DMS 273 treated with DMSO at 0.1 percent for 48 hours (cell line): ENCODE results near the gene RCC2.
"Not testable (repeated sequence)": the region's sequence is repeated elsewhere in the genome, so short reads cannot be mapped to it uniquely, and the experiment has no call there.

Experiments used
- DNase-seq: peaks from one replicate; lab custom pipeline; 2025; lab: John Stamatoyannopoulos, UW

The RCC2 gene

GRCh38 chr1:17439250-17440073, at the start of gene RCC2:
Gene RCC2 (minus strand): TSS chr1:17439677. CDS start chr1:17438514, 1,163 bp downstream.
- DNase-seq: peak; percentile 50

DNA sequence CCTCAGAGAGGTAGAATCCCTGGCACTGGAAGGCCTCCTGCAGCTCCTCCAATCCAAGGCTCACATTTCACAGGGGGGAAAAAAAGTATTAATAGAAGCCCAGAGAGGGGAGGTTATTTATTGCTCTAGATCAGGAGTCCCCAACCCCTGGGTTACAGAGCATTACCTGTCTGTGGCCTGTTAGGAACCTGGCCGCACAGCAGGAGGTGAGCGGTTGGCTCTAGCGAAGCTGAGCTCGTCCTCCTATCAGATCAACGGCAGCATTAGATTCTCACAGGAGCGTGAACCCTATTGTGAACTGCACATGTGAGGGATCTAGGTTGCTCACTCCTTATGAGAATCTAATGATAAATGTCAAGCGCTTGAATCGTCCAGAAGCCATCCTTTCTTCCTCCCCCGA, 46.8 kb upstream of the RCC2 start:
- DNase-seq: no peak

DNA sequence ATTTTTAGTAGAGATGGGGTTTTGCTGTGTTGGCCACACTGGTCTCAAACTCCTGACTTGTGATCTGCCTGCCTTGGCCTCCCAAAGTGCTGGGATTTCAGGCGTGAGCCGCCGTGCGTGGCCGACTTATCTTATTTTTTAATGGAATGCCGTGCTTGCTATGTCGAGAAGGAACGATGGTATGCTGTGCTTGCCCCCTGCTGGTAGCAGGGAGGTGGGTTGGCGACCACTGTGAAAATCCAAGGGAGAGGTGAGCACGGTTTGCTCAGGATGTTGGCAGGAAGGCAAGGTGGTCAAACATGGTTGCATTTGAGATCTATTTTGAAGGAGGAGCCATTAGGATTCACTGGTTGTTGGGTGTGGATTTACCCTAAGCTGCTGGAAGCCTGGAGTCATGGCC, 45.8 kb upstream of the RCC2 start:
- DNase-seq: no peak

GRCh38 chr1:17481981-17482380, 42.5 kb upstream of the RCC2 start:
- not testable (repeated sequence) for DNase-seq

GRCh38 chr1:17480846-17481245, 41.4 kb upstream of the RCC2 start:
- no peak for DNase-seq

DNA sequence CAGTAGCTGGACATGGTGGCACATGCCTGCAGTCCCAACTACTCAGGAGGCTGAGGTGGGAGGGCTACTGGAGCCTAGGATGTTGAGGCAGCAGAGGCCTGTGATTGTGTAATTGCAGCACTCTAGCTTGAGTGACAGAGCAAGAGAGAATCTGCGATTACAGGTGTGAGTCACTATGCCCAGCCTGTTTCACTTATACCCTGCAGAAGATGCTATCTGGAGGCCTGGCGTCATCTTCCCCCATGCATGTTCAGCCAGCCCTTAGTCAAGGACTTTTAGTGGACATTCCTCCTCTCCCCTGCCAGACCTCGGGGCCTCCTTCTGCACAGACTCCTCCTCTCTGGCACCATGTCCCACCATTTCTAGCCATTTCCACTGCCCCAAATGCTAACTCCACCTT, 36.3 kb upstream of the RCC2 start:
- no peak for DNase-seq

- not testable (repeated sequence) for DNase-seq
Observed at GRCh38 chr1:17474836-17475555, 35.5 kb upstream of the RCC2 start.

DNA sequence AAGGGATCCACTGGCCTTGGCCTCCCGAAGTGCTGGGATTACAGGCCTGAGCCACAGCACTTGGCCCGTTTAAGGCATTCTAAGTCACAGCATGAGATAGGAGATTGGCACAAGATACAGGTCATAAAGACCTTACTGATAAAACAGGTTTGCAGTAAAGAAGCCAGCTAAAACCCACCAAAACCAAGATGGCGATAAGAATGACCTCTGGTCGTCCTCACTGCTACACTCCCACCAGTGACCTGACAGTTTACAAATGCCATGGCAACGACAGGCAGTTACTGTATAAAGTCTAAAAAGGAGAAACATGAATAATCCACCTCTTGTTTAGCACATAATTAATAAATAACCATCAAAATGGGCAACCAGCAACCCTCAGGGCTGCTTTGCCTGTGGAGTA, 33.3 kb upstream of the RCC2 start:
- DNase-seq: no peak

DNA sequence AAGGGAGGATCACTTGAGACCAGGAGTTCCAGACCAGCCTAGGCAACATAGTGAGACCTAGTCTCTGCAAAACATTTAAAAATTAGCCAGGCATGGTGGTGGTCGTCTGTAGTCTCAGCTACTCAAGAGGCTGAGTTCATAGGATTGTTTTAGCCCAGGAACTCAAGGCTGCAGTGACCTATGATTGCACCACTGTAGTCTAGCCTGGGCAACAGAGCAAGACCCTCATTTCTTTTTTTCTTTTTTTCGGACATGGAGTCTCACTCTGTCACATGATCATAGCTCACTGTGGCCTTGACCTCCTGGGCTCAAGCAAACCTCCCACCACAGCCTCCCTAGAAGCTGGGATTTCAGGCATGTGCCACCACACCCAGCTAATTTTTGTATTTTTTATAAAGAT, 31.9 kb upstream of the RCC2 start:
- DNase-seq: no peak

DNA sequence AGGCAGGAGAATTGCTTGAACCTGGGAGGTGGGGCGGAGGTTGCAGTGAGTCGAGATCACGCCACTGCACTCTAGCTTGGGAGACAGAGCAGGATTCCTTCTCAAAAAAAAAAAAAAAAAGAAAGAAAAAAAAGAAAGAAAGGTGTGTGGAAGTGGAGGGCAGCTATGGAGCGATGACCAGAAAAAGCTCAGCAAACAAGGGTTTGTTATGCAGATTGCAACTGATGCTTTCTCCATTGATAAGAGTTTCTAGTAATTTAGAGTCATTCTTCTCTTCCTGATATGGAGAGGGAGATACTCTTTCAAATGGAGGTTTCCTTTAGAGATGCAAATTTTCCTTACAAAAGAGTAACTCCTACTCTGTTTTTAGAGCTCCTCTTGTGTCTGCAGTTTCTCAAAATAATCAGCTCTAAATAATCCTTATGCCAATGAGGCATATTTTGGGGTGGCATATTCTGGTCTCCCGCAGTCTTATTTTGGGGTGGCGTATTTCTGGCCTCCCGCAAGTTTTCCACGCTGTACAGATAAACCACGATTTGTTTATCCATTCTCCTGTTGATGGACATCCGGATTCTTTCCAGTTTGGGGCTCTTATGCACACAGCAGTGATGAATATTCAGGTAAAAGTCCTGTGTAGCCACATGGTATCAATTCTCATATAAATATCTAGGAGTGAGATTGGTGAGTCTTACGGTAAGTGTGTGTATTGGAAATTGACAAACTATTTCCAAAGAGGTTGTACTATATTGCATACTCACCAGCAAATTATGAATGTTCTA, 30.7 kb upstream of the RCC2 start:
- DNase-seq: no peak

- not testable (repeated sequence) for DNase-seq
Observed at GRCh38 chr1:17468357-17469265, 29.1 kb upstream of the RCC2 start.

DNA sequence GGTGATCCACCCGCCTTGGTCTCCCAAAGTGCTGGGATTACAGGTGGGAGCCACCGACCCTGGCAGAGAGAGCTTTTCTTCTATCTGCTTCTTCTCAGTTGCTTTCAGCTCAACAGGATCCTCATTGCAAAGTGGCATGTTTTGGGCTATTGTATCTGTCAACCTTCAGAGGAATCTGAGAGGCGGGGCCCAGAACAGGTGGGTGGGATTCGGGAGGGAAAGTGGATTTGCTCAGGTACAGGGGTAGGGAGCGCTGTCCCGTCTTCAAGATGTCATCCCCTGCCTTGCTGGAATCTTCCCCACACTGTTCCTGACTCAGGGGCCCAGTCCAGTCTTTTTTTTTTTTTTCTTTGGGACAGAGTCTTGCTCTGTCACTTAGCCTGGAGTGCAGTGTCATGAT, 26.9 kb upstream of the RCC2 start:
- no peak for DNase-seq

DNA sequence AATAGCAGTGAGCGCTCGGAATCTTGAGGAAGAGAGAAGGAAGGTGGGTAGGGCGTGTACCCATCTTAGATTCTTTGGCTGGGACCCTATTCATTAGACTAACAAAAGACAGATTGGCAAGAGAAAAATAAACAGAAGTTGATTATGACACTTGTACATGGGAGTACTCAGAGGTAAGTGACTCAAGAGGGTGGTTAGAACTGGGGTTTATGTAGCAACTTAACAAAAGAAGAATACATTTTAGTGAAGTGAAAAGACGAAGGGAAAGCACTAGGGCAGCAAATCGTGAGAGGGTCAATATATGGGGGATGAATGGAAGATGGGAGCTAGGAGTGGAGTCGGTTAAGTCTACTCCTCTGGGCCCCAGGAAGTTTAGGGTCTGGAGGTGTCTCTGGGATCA, 25.8 kb upstream of the RCC2 start:
- no peak for DNase-seq

GRCh38 chr1:17463991-17464390, 24.5 kb upstream of the RCC2 start:
- DNase-seq: no peak

- DNase-seq: no peak
Observed at GRCh38 chr1:17462669-17463068, 23.2 kb upstream of the RCC2 start.

- no peak for DNase-seq
Observed at GRCh38 chr1:17460219-17460618, 20.7 kb upstream of the RCC2 start.

- DNase-seq: no peak
Observed at GRCh38 chr1:17458794-17459193, 19.3 kb upstream of the RCC2 start.

DNA sequence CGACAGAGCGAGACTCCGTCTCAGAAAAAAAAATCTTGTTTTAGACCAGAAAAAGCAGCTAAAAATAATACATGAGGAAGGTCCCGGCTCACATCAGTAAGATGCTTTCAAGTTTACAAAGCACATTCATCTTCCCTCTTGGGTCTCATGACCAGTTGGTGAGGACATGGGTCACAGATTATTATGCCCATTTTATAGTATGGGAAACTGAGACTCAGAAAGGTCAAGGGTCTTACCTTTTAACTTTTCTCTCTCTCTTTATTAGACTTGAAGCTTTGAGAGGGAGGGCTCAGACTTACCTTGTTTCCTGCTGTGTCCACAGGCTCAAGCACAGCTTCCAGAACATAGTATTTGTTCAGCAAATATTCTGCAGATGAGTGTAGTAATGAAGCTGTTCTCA, 13.2 kb upstream of the RCC2 start:
- DNase-seq: no peak

DNA sequence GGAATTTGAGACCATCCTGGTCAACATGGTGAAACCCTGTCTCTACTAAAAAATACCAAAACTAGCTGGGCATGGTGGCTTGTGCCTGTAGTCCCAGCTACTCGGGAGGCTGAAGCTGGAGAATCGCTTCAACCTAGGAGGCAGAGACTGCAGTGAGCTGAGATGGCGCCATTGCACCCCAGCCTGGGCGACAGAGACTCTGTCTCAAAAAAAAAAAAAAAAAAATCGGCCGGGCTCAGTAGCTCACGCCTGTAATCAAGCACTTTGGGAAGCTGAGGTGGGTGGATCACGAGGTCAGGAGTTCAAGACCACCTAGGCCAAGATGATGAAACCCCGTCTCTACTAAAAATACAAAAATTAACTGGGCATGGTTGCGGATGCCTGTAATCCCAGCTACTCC, 12.7 kb upstream of the RCC2 start:
- not testable (repeated sequence) for DNase-seq

DNA sequence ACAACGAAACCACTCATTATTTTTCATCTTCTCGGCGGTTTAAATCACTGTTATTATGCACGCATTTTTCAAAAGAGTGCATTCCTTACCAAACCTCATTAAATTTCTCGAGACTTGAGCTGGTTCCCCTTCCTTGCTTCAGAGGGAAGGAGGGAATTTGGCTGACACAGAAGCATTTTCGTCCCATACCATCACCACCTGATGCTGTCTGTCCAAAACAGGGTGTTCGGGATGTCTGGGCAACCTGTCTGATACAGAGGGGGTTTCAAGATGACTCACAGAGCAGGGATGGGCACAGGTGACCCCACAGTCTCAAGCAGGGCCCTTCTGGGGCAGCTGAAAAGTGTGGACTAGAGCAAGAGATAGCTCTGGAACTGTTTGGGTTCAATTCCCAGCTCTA, 12.3 kb upstream of the RCC2 start:
- DNase-seq: no peak

DNA sequence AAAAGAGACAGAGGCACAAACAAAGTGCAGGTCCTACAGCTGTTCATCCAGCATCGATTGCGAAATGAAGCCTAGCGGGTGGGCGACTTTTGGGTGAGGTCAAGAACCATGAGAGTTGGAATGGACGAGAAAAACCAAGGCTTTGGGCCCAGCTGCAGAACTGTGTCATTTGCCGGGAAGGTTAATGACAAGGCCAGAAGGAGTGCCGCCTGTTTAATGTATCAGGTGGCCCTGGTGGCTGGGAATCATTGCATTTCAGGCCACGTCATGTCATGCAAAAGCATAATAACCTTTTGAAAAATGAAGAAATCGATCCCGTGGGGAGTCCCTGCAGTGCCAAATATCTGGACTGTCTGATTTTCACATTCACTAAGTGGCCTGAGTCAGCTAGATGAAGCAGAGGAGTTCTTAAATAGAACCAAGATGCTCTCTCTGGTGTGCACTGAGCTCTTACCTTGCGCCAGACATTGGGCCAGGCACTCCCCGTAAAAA, 8.1 kb upstream of the RCC2 start:
- no peak for DNase-seq
